K562 (cell line): ENCODE results near the gene NBEAL2. TPM values are rescaled to one million over a fixed set of nuclear protein-coding genes. Genes with fewer than 3 reads are reported as not detected.

Source experiments
- ASH1L ChIP-seq: fragments of 450-650 bp; IDR thresholded peaks from 2 replicates; pipeline ENCODE4 v1.6.1; 2018; ENCODE audit warnings: borderline replicate concordance, mild to moderate bottlenecking, low read depth; ENCODE audit not compliant: partially characterized antibody
- NFXL1 ChIP-seq: fragments of 450-650 bp; formaldehyde crosslinking; IDR thresholded peaks from 2 replicates; pipeline ENCODE4 v1.4.0; 2021; ENCODE audit warnings: mild to moderate bottlenecking
- POLR2G ChIP-seq: fragments of 200-400 bp; formaldehyde crosslinking; IDR thresholded peaks from 2 replicates; pipeline ENCODE4 v1.6.1; 2017; ENCODE audit warnings: low read depth, mild to moderate bottlenecking, antibody characterized with exemption, low read length, moderate library complexity
- ZBTB33 ChIP-seq: sonication (generic); formaldehyde crosslinking; IDR thresholded peaks from 2 replicates; pipeline ENCODE4 v1.8.1; 2023; ENCODE audit warnings: mild to moderate bottlenecking, missing genetic modification reagents
- ZBTB40 ChIP-seq, 2 experiments: fragments of 450-650 bp in 1 of 2; sonication (generic) in 1 of 2; formaldehyde crosslinking in 1 of 2; IDR thresholded peaks; 2 replicates each; pipeline versions ENCODE4 v1.7.1 to v1.9.0; 2016 to 2022; ENCODE audit warnings: inconsistent platforms in 1 of 2, mild to moderate bottlenecking in 1 of 2, missing genetic modification reagents in 1 of 2
- ZNF41 ChIP-seq: fragments of 250-450 bp; sonication (Bioruptor Pico); conservative IDR thresholded peaks from 2 replicates; pipeline ENCODE4 v1.4.0; 2020; ENCODE audit warnings: mild to moderate bottlenecking
- polyA plus RNA-seq, 8 experiments: library from polyadenylated mRNA; depleted of rRNA in 4 of 8; stranded (reverse) in 5 of 8; unstranded in 3 of 8; fragments of >200 nt; fragmentation: Nextera tagmentation in 2 of 8; fragmentation: Illumina TruSeq in 1 of 8; extraction: Ambion mirVana in 2 of 8; extraction: Trizol in 1 of 8; gene quantifications; 2 replicates each; pipeline versions ENCODE4 v1.2.1 to v1.2.3, GENCODE V29; 2011 to 2014; ENCODE audit warnings: inconsistent platforms in 1 of 8, missing spikeins in 1 of 8
- total RNA-seq, 7 experiments: library from RNA; depleted of rRNA in 6 of 7; stranded (reverse); fragments of >200 nt in 6 of 7; fragmentation: Illumina TruSeq in 2 of 7; extraction: Trizol in 2 of 7; gene quantifications; 2 replicates each; pipeline versions ENCODE4 v1.2.1 to v1.2.3, GENCODE V29; 2011 to 2021; ENCODE audit warnings: low replicate concordance in 1 of 7
- TF ChIP-seq, protein P1 (sequence below): fragments of 450-650 bp; formaldehyde crosslinking; IDR thresholded peaks from 2 replicates; pipeline ENCODE4 v1.4.0; 2022; ENCODE audit warnings: missing genetic modification characterization
- TF ChIP-seq, protein P2 (sequence below): sonication (generic); formaldehyde crosslinking; IDR thresholded peaks from 2 replicates; pipeline ENCODE4 v1.9.0; 2022; ENCODE audit warnings: mild to moderate bottlenecking, missing genetic modification reagents
- TF ChIP-seq, protein P3 (sequence below): IDR thresholded peaks from 2 replicates; pipeline ENCODE4 v1.6.1; 2014; ENCODE audit warnings: antibody characterized with exemption

The NBEAL2 gene
- total and polyA plus RNA-seq, 9 of the 15 experiments (the other 6 are each of a cell fraction or from before 2014, with no cell fraction given), result 0.06 to 114 (median 29.6) TPM

- no peak for TF ChIP-seq ZBTB40 (IDR thresholded peaks at IDR 0.05)
- no peak for TF ChIP-seq ZBTB40 (CRISPR knock-in tag; IDR thresholded peaks at IDR 0.05)
- TF ChIP-seq ZNF41 (CRISPR knock-in tag), result peak; percentile 66; the same call in 1 of the 2 replicates
- TF ChIP-seq ASH1L, result no peak
- TF ChIP-seq, protein P1, sequence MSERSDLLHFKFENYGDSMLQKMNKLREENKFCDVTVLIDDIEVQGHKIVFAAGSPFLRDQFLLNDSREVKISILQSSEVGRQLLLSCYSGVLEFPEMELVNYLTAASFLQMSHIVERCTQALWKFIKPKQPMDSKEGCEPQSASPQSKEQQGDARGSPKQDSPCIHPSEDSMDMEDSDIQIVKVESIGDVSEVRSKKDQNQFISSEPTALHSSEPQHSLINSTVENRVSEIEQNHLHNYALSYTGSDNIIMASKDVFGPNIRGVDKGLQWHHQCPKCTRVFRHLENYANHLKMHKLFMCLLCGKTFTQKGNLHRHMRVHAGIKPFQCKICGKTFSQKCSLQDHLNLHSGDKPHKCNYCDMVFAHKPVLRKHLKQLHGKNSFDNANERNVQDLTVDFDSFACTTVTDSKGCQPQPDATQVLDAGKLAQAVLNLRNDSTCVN (CRISPR knock-in tag), result no peak
- TF ChIP-seq, protein P2, sequence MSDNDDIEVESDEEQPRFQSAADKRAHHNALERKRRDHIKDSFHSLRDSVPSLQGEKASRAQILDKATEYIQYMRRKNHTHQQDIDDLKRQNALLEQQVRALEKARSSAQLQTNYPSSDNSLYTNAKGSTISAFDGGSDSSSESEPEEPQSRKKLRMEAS (CRISPR knock-in tag), result peak; percentile 49
- TF ChIP-seq POLR2G, result no peak
- no peak for TF ChIP-seq NFXL1
- TF ChIP-seq, protein P3, sequence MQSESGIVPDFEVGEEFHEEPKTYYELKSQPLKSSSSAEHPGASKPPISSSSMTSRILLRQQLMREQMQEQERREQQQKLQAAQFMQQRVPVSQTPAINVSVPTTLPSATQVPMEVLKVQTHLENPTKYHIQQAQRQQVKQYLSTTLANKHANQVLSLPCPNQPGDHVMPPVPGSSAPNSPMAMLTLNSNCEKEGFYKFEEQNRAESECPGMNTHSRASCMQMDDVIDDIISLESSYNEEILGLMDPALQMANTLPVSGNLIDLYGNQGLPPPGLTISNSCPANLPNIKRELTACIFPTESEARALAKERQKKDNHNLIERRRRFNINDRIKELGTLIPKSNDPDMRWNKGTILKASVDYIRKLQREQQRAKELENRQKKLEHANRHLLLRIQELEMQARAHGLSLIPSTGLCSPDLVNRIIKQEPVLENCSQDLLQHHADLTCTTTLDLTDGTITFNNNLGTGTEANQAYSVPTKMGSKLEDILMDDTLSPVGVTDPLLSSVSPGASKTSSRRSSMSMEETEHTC, result no peak
- TF ChIP-seq ZBTB33, result no peak
These were observed 32.5 kb upstream of the NBEAL2 start (continued) for GRCh38 chr3:46946856-46947545.
